ENCODE measurements around the gene NRXN3.

- TF ChIP-seq TARDBP (IDR thresholded peaks at IDR 0.05) (no peak), ARNT (IDR thresholded peaks at IDR 0.05) (no peak), LEF1 (IDR thresholded peaks at IDR 0.05; ENCODE audit: borderline replicate concordance) (no peak), ELF4 (IDR thresholded peaks at IDR 0.05) (no peak), SP1 (IDR thresholded peaks at IDR 0.05) (no peak), NFRKB (IDR thresholded peaks at IDR 0.05) (no peak), ZNF384 (IDR thresholded peaks at IDR 0.05) (no peak), FOXM1 (IDR thresholded peaks at IDR 0.05; ENCODE audit: borderline replicate concordance) (no peak), HDGF (IDR thresholded peaks at IDR 0.05; ENCODE audit: borderline replicate concordance) (no peak)
These were observed 1560.8 kb downstream of the NRXN3 start for GRCh38 chr14:79730953-79731352.

All from HEK293T (cell line).